Measurements from ENCODE around the gene BCOR. TPM values are rescaled to one million over a fixed set of nuclear protein-coding genes. Genes with fewer than 3 reads are reported as not detected.
A peak's percentile ranks its signal among the peaks of the same experiment; 100 is the strongest.

Gene BCOR
- total RNA-seq, 1 experiment from 2014 or later: 48.3 TPM

GRCh38 chrX:40086569-40087335 lies 11.0 kb downstream of the BCOR start:
- no peaks in the 10 kb centered on the region for H3K9me3 ChIP-seq (ENCODE audit: control insufficient read depth, insufficient read depth, low read depth, low read length)
- no peak for TF ChIP-seq POLR2AphosphoS5 (IDR thresholded peaks at IDR 0.05; ENCODE audit: low read depth, low read length)
- no peak for TF ChIP-seq SIN3A (IDR thresholded peaks at IDR 0.05; ENCODE audit: borderline replicate concordance, insufficient read depth, low read depth, low read length)
- TF ChIP-seq REST (IDR thresholded peaks at IDR 0.05; ENCODE audit: insufficient read depth in 1 of 2, low read depth in 2 of 2, low read length in 1 of 2): no peak
- no peak for TF ChIP-seq TCF7L2 (IDR thresholded peaks at IDR 0.05; ENCODE audit: low read depth, low read length)
- no peak for TF ChIP-seq CTCF (IDR thresholded peaks at IDR 0.05)
- peak; percentile 42 for ATAC-seq
- in situ Hi-C loops (cut with HindIII; ENCODE audit: low pct_unique_long_range_greater_than_20kb, low sequenced_read_pairs): no loop called here
- H3K4me3 ChIP-seq (ENCODE audit: low read depth in 2 of 2, low read length in 2 of 2): 0 out of 4 replicates have a peak overlapping the region, but pooled peaks of 1 of the 2 experiments have one; percentile 11
- H3K27me3 ChIP-seq (ENCODE audit: control insufficient read depth, insufficient read depth, low read length): no peaks in the 10 kb centered on the region
- ChIA-PET CTCF (no interaction called here), POLR2A (interaction anchor here (0.5 kb wide), 1 partner anchor 1295 kb away, joined by 5 read pairs; no protein-coding TSS in a partner anchor)
- no peaks in the 10 kb centered on the region for H3K36me3 ChIP-seq (ENCODE audit: control insufficient read depth, insufficient read depth, low read length)
- no peak for DNase-seq (ENCODE audit: low read depth, low spot score)
- H3K27ac ChIP-seq (ENCODE audit: low read length): peak overlapping the region; percentile 79
- TSS peak; percentile 22 for BruUV-seq (replicated peaks)
- H3K4me1 ChIP-seq (ENCODE audit: control insufficient read depth, insufficient read depth, low read length): peaks cover 41% of the 10 kb centered on the region
- intact Hi-C loops (cut with micrococcal nuclease; ENCODE audit: unreplicated experiment): loop anchor here (5.0 to 10.0 kb wide), 2 partner anchors 74 to 272 kb away; no protein-coding TSS in a partner anchor

GRCh38 chrX:40085714-40086113 lies 12.0 kb downstream of the BCOR start:
- TF ChIP-seq TCF7L2 (IDR thresholded peaks at IDR 0.05; ENCODE audit: low read depth, low read length) (no peak), REST (IDR thresholded peaks at IDR 0.05; ENCODE audit: insufficient read depth in 1 of 2, low read depth in 2 of 2, low read length in 1 of 2) (no peak), CTCF (IDR thresholded peaks at IDR 0.05) (no peak), SIN3A (IDR thresholded peaks at IDR 0.05; ENCODE audit: borderline replicate concordance, insufficient read depth, low read depth, low read length) (no peak), POLR2AphosphoS5 (IDR thresholded peaks at IDR 0.05; ENCODE audit: low read depth, low read length) (no peak)
- CTCF ChIA-PET: no interaction called here

More at GRCh38 chrX:40085714-40086113, 12.0 kb downstream of the BCOR start:
- Histone ChIP-seq H3K4me1 (ENCODE audit: control insufficient read depth, insufficient read depth, low read length) (peaks cover 50% of the 10 kb centered on the region), H3K4me3 (ENCODE audit: low read depth in 2 of 2, low read length in 2 of 2) (no peak overlapping the region), H3K9me3 (ENCODE audit: control insufficient read depth, insufficient read depth, low read depth, low read length) (no peaks in the 10 kb centered on the region), H3K27ac (ENCODE audit: low read length) (peak overlapping the region; percentile 54), H3K36me3 (ENCODE audit: control insufficient read depth, insufficient read depth, low read length) (no peaks in the 10 kb centered on the region), H3K27me3 (ENCODE audit: control insufficient read depth, insufficient read depth, low read length) (no peaks in the 10 kb centered on the region)
- POLR2A ChIA-PET: interaction anchor here (0.5 to 0.6 kb wide), 2 partner anchors 12 to 407 kb away, joined by 3 to 5 read pairs; no protein-coding TSS in a partner anchor
- DNase-seq (ENCODE audit: low read depth, low spot score) (no peak), ATAC-seq (no peak)
- in situ Hi-C loops (cut with HindIII; ENCODE audit: low pct_unique_long_range_greater_than_20kb, low sequenced_read_pairs): no loop called here
- BruUV-seq (replicated peaks): no TSS peak
- intact Hi-C loops (cut with micrococcal nuclease; ENCODE audit: unreplicated experiment): loop anchor here (5.0 to 10.0 kb wide), 2 partner anchors 73 to 271 kb away; no protein-coding TSS in a partner anchor
